ENCODE measurements around the gene COMMD3.

- TF ChIP-seq CTCF (IDR thresholded peaks at IDR 0.05; ENCODE audit: poor library complexity, severe bottlenecking), result no peak
- no peak for TF ChIP-seq EP300 (conservative IDR thresholded peaks at IDR 0.05; ENCODE audit: poor library complexity, severe bottlenecking)
- TF ChIP-seq REST (IDR thresholded peaks at IDR 0.05; ENCODE audit: borderline replicate concordance), result no peak
- TF ChIP-seq MXI1 (conservative IDR thresholded peaks at IDR 0.05; ENCODE audit: poor library complexity, severe bottlenecking), result no peak
- TF ChIP-seq POLR2AphosphoS5 (IDR thresholded peaks at IDR 0.05), result no peak
- no peak for TF ChIP-seq SMC3 (conservative IDR thresholded peaks at IDR 0.05; ENCODE audit: poor library complexity)
- TF ChIP-seq TAF1 (IDR thresholded peaks at IDR 0.05; ENCODE audit: low read depth), result no peak
- no peak for TF ChIP-seq RAD21 (conservative IDR thresholded peaks at IDR 0.05)
- TF ChIP-seq EZH2 (IDR thresholded peaks at IDR 0.05; ENCODE audit: borderline replicate concordance, insufficient read depth, low read length, poor library complexity, severe bottlenecking), result no peak
These were observed 40.2 kb downstream of the COMMD3 start for GRCh38 chr10:22356324-22356873.

Measured in neural cell (in vitro differentiated cells).